PC-3 (cell line): ENCODE results near the gene LTA. TPM values are rescaled to one million over a fixed set of nuclear protein-coding genes. Genes with fewer than 3 reads are reported as not detected.
A peak's percentile ranks its signal among the peaks of the same experiment; 100 is the strongest.

Source experiments
- ATAC-seq: fragments of 200-7000 bp; cut with Tn5 transposase; 2 replicates; pipeline ENCODE4 v1.9.1; 2020; ENCODE audit warnings: mild to moderate bottlenecking, moderate library complexity
- BruUV-seq: library from RNA; stranded (reverse); fragments of 400-500 nt; replicated peaks from 2 replicates; lab custom pipeline; 2021; lab: Mats Ljungman, UMichigan
- CTCF ChIA-PET: fragments of 300-600 bp; sonication (Branson Sonifier 250); formaldehyde crosslinking; loops from one replicate; lab custom pipeline; 2022; ENCODE audit warnings: antibody characterized with exemption; lab: Charles Lee
- POLR2A ChIA-PET: fragments of 300-600 bp; sonication (Branson Sonifier 250); formaldehyde crosslinking; loops from one replicate; lab custom pipeline; 2022; ENCODE audit warnings: antibody characterized with exemption; ENCODE audit not compliant: unreplicated experiment; lab: Charles Lee
- DNase-seq: peaks from one replicate; pipeline ENCODE4 v3.0.0-alpha.2; 2015
- H2AFZ ChIP-seq: fragments of 300-600 bp; sonication (generic); 2 replicates; pipeline ENCODE4 v1.6.0; 2016; ENCODE audit warnings: antibody characterized with exemption, low read length
- H3F3A ChIP-seq: fragments of 300-600 bp; sonication (generic); one replicate; pipeline ENCODE4 v1.6.0; 2017; ENCODE audit warnings: antibody characterized with exemption, low read length, control low read depth, mild to moderate bottlenecking; ENCODE audit not compliant: unreplicated experiment
- H3K27ac ChIP-seq: fragments of 300-600 bp; sonication (generic); 2 replicates; pipeline ENCODE4 v1.5.1; 2016; ENCODE audit warnings: mild to moderate bottlenecking, low read length
- H3K27me3 ChIP-seq: fragments of 300-600 bp; sonication (generic); 2 replicates; pipeline ENCODE4 v1.6.1; 2016; ENCODE audit warnings: low read length, mixed read lengths
- H3K36me3 ChIP-seq: fragments of 300-600 bp; sonication (generic); 2 replicates; pipeline ENCODE4 v1.6.1; 2016; ENCODE audit warnings: low read depth, mixed run types, low read length, mixed read lengths
- H3K4me1 ChIP-seq: fragments of 300-600 bp; sonication (generic); 2 replicates; pipeline ENCODE4 v1.5.1; 2016; ENCODE audit warnings: low read length; ENCODE audit not compliant: insufficient read depth
- H3K4me2 ChIP-seq: fragments of 300-600 bp; sonication (generic); 2 replicates; pipeline ENCODE4 v1.6.0; 2016; ENCODE audit warnings: low read length
- H3K4me3 ChIP-seq: fragments of 300-600 bp; sonication (generic); 2 replicates; pipeline ENCODE4 v1.5.1; 2016; ENCODE audit warnings: mild to moderate bottlenecking, low read length, mixed read lengths
- H3K79me2 ChIP-seq: fragments of 300-600 bp; sonication (generic); 2 replicates; pipeline ENCODE4 v1.6.1; 2017; ENCODE audit warnings: low read length, mixed read lengths
- H3K9ac ChIP-seq: fragments of 300-600 bp; sonication (generic); 2 replicates; pipeline ENCODE4 v1.6.0; 2016; ENCODE audit warnings: mild to moderate bottlenecking, low read length
- H3K9me2 ChIP-seq: fragments of 300-600 bp; sonication (generic); replicated peaks from 2 replicates; pipeline ENCODE4 v1.6.1; 2016; ENCODE audit warnings: mixed run types, low read length, mixed read lengths
- H3K9me3 ChIP-seq: fragments of 300-600 bp; sonication (generic); 2 replicates; pipeline ENCODE4 v1.6.1; 2016; ENCODE audit warnings: low read length, mixed read lengths
- H4K20me1 ChIP-seq: fragments of 300-600 bp; sonication (generic); 2 replicates; pipeline ENCODE4 v1.6.1; 2016; ENCODE audit warnings: low read length, mixed read lengths
- EZH2 ChIP-seq: fragments of 300-600 bp; sonication (generic); IDR thresholded peaks from one replicate; pipeline ENCODE4 v1.6.1; 2017; ENCODE audit warnings: antibody characterized with exemption, mild to moderate bottlenecking, low read length; ENCODE audit not compliant: unreplicated experiment
- EZH2phosphoT487 ChIP-seq: fragments of 300-600 bp; sonication (generic); IDR thresholded peaks from 2 replicates; pipeline ENCODE4 v1.6.1; 2018; ENCODE audit warnings: mild to moderate bottlenecking, antibody characterized with exemption, low read length, borderline replicate concordance
- intact Hi-C: fragments of 100-400 bp; cut with micrococcal nuclease; formaldehyde crosslinking; loops from 2 replicates; pipeline ENCODE4 v1.9.0; 2023
- total RNA-seq: library from RNA; depleted of rRNA; stranded (reverse); fragments of >200 nt; gene quantifications from 2 replicates; pipeline ENCODE4 v1.2.3, GENCODE V29; 2014
- TF ChIP-seq, protein P1 (sequence below): fragments of 300-600 bp; sonication (generic); conservative IDR thresholded peaks from 2 replicates; pipeline ENCODE4 v1.5.1; 2017; ENCODE audit warnings: antibody characterized with exemption, low read depth, mild to moderate bottlenecking, low read length

LTA gene
- total RNA-seq, 1 experiment from 2014 or later, result not detected

DNA sequence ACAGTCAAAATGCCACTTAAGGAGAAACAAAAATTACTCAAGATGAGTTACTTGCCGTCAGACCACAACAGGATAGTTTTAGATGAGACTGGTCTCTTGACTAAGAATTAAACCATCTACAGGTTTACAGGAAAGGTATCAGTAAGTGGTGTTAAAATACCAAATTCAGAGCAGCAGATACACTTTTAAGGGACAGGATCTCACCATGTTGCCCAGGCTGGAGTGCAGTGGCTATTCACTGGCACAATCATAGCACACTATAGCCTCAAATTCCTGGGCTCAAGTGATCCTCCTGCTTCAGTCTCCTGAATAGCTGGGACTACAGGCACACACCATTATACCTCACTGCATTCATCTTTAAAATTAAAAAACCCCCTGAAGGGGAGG, 38.6 kb upstream of the LTA start:
- H3K4me2 ChIP-seq, result no peak overlapping the region
- no peak overlapping the region for H3K9ac ChIP-seq
- TF ChIP-seq EZH2phosphoT487 (no peak), EZH2 (no peak)
- TF ChIP-seq, protein P1, sequence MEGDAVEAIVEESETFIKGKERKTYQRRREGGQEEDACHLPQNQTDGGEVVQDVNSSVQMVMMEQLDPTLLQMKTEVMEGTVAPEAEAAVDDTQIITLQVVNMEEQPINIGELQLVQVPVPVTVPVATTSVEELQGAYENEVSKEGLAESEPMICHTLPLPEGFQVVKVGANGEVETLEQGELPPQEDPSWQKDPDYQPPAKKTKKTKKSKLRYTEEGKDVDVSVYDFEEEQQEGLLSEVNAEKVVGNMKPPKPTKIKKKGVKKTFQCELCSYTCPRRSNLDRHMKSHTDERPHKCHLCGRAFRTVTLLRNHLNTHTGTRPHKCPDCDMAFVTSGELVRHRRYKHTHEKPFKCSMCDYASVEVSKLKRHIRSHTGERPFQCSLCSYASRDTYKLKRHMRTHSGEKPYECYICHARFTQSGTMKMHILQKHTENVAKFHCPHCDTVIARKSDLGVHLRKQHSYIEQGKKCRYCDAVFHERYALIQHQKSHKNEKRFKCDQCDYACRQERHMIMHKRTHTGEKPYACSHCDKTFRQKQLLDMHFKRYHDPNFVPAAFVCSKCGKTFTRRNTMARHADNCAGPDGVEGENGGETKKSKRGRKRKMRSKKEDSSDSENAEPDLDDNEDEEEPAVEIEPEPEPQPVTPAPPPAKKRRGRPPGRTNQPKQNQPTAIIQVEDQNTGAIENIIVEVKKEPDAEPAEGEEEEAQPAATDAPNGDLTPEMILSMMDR, result no peak
- ChIA-PET CTCF (no interaction called here), POLR2A (no interaction called here)
- H3K27me3 ChIP-seq, result no peaks in the 10 kb centered on the region
- no peak overlapping the region for H3K27ac ChIP-seq
- no peaks in the 10 kb centered on the region for H3F3A ChIP-seq
- peaks cover 2% of the 10 kb centered on the region; the same call in 1 of the 2 replicates for H3K4me1 ChIP-seq
- DNase-seq (no peak), ATAC-seq (no peak)
- H3K9me2 ChIP-seq, result no peaks in the 10 kb centered on the region
- BruUV-seq, result no TSS peak
- peaks cover 80% of the 10 kb centered on the region for H3K36me3 ChIP-seq
- intact Hi-C loops, result no loop called here
- H3K4me3 ChIP-seq, result no peak overlapping the region
- no peaks in the 10 kb centered on the region for H3K9me3 ChIP-seq
- H3K79me2 ChIP-seq, result peaks cover 37% of the 10 kb centered on the region
- no peak overlapping the region for H2AFZ ChIP-seq
- peaks cover 40% of the 10 kb centered on the region for H4K20me1 ChIP-seq

DNA sequence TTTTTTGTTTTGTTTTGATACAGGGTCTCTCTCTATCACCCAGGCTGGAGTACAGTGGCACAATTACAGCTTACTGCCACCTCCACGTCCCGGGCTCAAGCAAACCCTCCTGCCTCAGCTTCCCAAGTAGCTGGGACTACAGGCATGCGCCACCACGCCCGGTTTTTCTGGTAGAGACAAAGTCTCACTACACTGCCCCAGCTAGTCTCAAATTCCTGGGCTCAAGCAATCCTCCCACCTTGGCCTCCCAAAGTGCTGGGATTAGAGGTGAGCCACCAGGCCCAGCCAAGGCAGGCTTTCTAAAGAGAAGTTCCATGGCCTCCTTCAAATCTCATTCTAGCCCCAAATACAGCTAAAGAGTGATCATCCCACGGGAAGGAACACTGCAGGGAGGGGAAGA, 38.1 kb upstream of the LTA start:
- ChIA-PET POLR2A (no interaction called here), CTCF (no interaction called here)
- Histone ChIP-seq H3K4me2 (no peak overlapping the region), H3K79me2 (peaks cover 42% of the 10 kb centered on the region), H3K36me3 (peaks cover 86% of the 10 kb centered on the region), H3K9me3 (no peaks in the 10 kb centered on the region), H3K27me3 (no peaks in the 10 kb centered on the region), H3K27ac (no peak overlapping the region), H4K20me1 (peaks cover 46% of the 10 kb centered on the region), H3K4me3 (no peak overlapping the region), H3K9ac (no peak overlapping the region), H2AFZ (no peak overlapping the region), H3F3A (no peaks in the 10 kb centered on the region), H3K9me2 (no peaks in the 10 kb centered on the region), H3K4me1 (peaks cover 8% of the 10 kb centered on the region; the same call in 1 of the 2 replicates)
- intact Hi-C loops, result no loop called here
- TF ChIP-seq, protein P1, result no peak
- TF ChIP-seq EZH2phosphoT487 (no peak), EZH2 (no peak)
- TSS peak; percentile 7 for BruUV-seq
- ATAC-seq (no peak), DNase-seq (no peak)

DNA sequence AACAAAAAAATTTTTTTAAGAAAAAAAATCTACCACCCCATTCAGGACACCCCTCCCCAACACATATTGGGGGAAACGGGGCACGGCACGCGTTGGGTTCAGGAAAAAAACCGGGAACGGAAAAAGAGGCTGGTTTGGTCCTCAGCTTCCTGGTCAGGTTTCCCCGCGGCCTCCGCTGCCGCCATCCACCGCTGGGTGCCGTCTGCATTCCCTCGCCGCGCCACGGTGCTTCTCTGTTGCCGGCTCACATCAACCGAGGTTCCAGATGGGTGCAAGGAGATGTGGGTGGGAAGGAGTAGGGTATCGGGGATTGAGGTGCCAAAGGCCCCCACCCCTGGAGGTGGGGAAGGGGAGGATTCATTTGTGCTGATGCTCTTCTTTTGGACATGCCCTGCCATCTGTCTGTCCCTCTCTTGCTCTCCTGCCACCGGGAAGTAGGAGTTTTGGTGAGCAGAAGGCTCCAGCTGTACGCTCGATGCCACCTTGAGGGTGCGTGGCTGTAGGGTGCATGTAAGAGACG, 37.5 kb upstream of the LTA start:
- BruUV-seq, result no TSS peak

More for the DNA sequence above, 37.5 kb upstream of the LTA start:
- H3K9me3 ChIP-seq, result no peaks in the 10 kb centered on the region
- peaks cover 48% of the 10 kb centered on the region for H3K79me2 ChIP-seq
- TF ChIP-seq, protein P1, result no peak
- TF ChIP-seq EZH2phosphoT487, result no peak
- no peak for TF ChIP-seq EZH2
- no peak overlapping the region for H2AFZ ChIP-seq
- H3K36me3 ChIP-seq, result peaks cover 89% of the 10 kb centered on the region
- H4K20me1 ChIP-seq, result peaks cover 51% of the 10 kb centered on the region
- H3K27ac ChIP-seq, result no peak overlapping the region
- no peak overlapping the region for H3K9ac ChIP-seq
- CTCF ChIA-PET, result no interaction called here
- H3F3A ChIP-seq, result no peaks in the 10 kb centered on the region
- ATAC-seq, result no peak
- POLR2A ChIA-PET, result no interaction called here
- intact Hi-C loops, result no loop called here
- no peak overlapping the region for H3K4me3 ChIP-seq
- peaks cover 14% of the 10 kb centered on the region for H3K4me1 ChIP-seq
- H3K27me3 ChIP-seq, result no peaks in the 10 kb centered on the region
- no peak overlapping the region for H3K4me2 ChIP-seq
- no peak for DNase-seq
- H3K9me2 ChIP-seq, result no peaks in the 10 kb centered on the region
